Measurements from ENCODE around the gene COL27A1. TPM values are rescaled to one million over a fixed set of nuclear protein-coding genes. Genes with fewer than 3 reads are reported as not detected.

The COL27A1 gene
- total and polyA plus RNA-seq, 9 of the 15 experiments (the other 6 are each of a cell fraction or from before 2014, with no cell fraction given) = 0.07 TPM; not detected in 8

- no peak for DNase-seq (ENCODE audit: extremely low read depth in 1 of 4, low spot score in 3 of 4)
- Histone ChIP-seq H4K20me1 (replicated peaks; ENCODE audit: control insufficient read depth, insufficient read depth, low read length) (peaks cover 6% of the 10 kb centered on the region), H3K9me3 (replicated peaks; ENCODE audit: control insufficient read depth, insufficient read depth, low read depth, low read length) (no peaks in the 10 kb centered on the region), H3K4me1 (replicated peaks in 1 of 2; ENCODE audit: control insufficient read depth in 2 of 2, insufficient read depth in 2 of 2, low read length in 2 of 2) (no peaks in the 10 kb centered on the region), H3K9ac (ENCODE audit: insufficient read depth in 1 of 2, low read depth in 2 of 2, low read length in 2 of 2) (no peak overlapping the region), H3K27ac (ENCODE audit: extremely low read depth, low read depth, low read length) (no peak overlapping the region), H3K4me3 (no peak overlapping the region), H2AFZ (ENCODE audit: low read depth, low read length) (no peak overlapping the region), H3K9me1 (ENCODE audit: control insufficient read depth, insufficient read depth, low read length) (no peaks in the 10 kb centered on the region), H3K4me2 (ENCODE audit: insufficient read depth, low read length) (no peak overlapping the region), H3K36me3 (ENCODE audit: control insufficient read depth, insufficient read depth, low read length) (no peaks in the 10 kb centered on the region), H3K79me2 (ENCODE audit: control insufficient read depth, insufficient read depth, low read length) (no peaks in the 10 kb centered on the region), H3K27me3 (ENCODE audit: control insufficient read depth in 2 of 2, insufficient read depth in 2 of 2, low read length in 2 of 2) (peaks cover 23 to 89% of the 10 kb centered on the region in 2 experiments; a peak in 4 of 5 replicates)
- in situ Hi-C loops (cut with MboI) (no loop called here), intact Hi-C loops (cut with micrococcal nuclease) (no loop called here)
- ChIA-PET CTCF (ENCODE audit: low intra/inter-chr PET ratio) (no interaction called here), POLR2A (interaction anchor here (0.5 to 0.8 kb wide), 2 partner anchors 10 to 666 kb away, joined by 3 read pairs; no protein-coding TSS in a partner anchor)
- 3% methylated on average over 6 of the region's 6 CpGs for WGBS (ENCODE audit: insufficient coverage, low coverage, missing lambda C conversion rate)
- no TSS peak for BruUV-seq (replicated peaks)
- no peak for ATAC-seq
- FAIRE-seq = no peak
- TF ChIP-seq CSDE1 (IDR thresholded peaks at IDR 0.05) (no peak), TEAD4 (IDR thresholded peaks at IDR 0.05; ENCODE audit: low read length) (no peak), TEAD4 (CRISPR knock-in tag; IDR thresholded peaks at IDR 0.05; ENCODE audit: borderline replicate concordance) (no peak), ZKSCAN3 (CRISPR knock-in tag; IDR thresholded peaks at IDR 0.05) (no peak), NFYB (IDR thresholded peaks at IDR 0.05; ENCODE audit: extremely low read depth, insufficient read length) (no peak), ZBTB2 (IDR thresholded peaks at IDR 0.05) (no peak), RBM22 (IDR thresholded peaks at IDR 0.05; ENCODE audit: low read depth, low read length, poor library complexity, severe bottlenecking) (no peak), SIRT6 (IDR thresholded peaks at IDR 0.05; ENCODE audit: low read depth, low read length) (no peak), CC2D1A (IDR thresholded peaks at IDR 0.05) (no peak), BRCA1 (IDR thresholded peaks at IDR 0.05) (no peak), BRCA1 (CRISPR knock-in tag; IDR thresholded peaks at IDR 0.05) (no peak), ZNF561 (CRISPR knock-in tag; conservative IDR thresholded peaks at IDR 0.05) (no peak), RNF219 (CRISPR knock-in tag; IDR thresholded peaks at IDR 0.05) (no peak), ARID4B (CRISPR knock-in tag; IDR thresholded peaks at IDR 0.05) (no peak), EGR1 (conservative IDR thresholded peaks at IDR 0.05) (no peak)
These were observed 97.1 kb downstream of the COL27A1 start for GRCh38 chr9:114252394-114252793.

Measured in K562 (cell line).